Right ventricle myocardium superior (tissue), 1 donor: ENCODE data around the gene RRP9. TPM values are rescaled to one million over a fixed set of nuclear protein-coding genes. Genes with fewer than 3 reads are reported as not detected.
"Not testable (repeated sequence)": the region's sequence is repeated elsewhere in the genome, so short reads cannot be mapped to it uniquely, and the experiment has no call there.

Experiments
- ATAC-seq: fragments of 200-7000 bp; cut with Tn5 transposase; one replicate; pipeline ENCODE4 v1.9.1; 2020; ENCODE audit warnings: mild to moderate bottlenecking; ENCODE audit not compliant: poor library complexity
- DNase-seq: peaks from one replicate; pipeline ENCODE4 v3.0.0-alpha.2; 2020
- intact Hi-C: fragments of 100-400 bp; cut with DNase I; formaldehyde crosslinking; loops from one replicate; pipeline ENCODE4 v1.11.2; 2022
- long read RNA-seq: library from polyadenylated mRNA; unstranded; transcript quantifications from one replicate; pipeline ENCODE4 v2.0.0, GENCODE V29; 2021
- total RNA-seq: library from RNA; stranded (reverse); fragmentation: NEBNext Ultra II Directional; extraction: Animal tissue kit (Norgen Biotek cat#: 25700); gene quantifications from one replicate; pipeline ENCODE4 v1.2.1, GENCODE V29; 2021
- donor health status: DM: no; HTN: yes; CAD: no; lungs with severe emphysema.

Gene RRP9
- total RNA-seq = 8.9 TPM
- long read RNA-seq, transcript RRP9-201 (15 exons, 1,578 nt) = major isoform, 22 of 28 reads
- long read RNA-seq, partial matches to known transcripts = 2 of 28 reads
- long read RNA-seq, other reads (novel, unspliced or antisense) = 4 of 28 reads

GRCh38 chr3:51941798-51942602 is at the start of gene RRP9, which contains the start of gene PARP3:
RRP9 (minus strand) TSS chr3:51941904; CDS start chr3:51941867, 37 bp downstream.
PARP3 (plus strand) TSS chr3:51942363; CDS start chr3:51943356, 993 bp downstream.
- intact Hi-C loops = no loop called here
- DNase-seq (peak; percentile 100), ATAC-seq (peak; percentile 95)

DNA sequence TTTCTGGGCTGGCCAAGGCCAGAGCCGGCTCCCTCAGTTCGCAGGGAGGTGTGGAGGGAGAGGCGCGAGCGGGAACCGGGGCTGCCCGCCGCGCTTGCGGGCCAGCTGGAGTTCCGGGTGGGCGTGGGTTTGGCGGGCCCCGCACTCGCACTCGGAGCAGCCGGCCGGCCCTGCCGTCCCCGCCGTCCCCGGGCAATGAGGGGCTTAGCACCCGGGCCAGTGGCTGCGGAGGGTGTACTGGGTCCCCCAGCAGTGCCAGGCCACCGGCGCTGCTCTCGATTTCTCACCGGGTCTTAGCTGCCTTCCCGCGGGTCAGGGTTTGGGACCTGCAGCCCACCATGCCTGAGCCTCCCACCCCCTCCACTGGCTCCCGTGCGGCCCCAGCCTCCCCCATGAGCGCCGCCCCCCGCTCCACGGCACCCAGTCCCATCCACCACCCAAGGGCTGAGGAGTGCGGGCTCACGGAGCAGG is 48.8 kb upstream of the RRP9 start:
- ATAC-seq, intact Hi-C loops, DNase-seq: not testable (repeated sequence)

DNA sequence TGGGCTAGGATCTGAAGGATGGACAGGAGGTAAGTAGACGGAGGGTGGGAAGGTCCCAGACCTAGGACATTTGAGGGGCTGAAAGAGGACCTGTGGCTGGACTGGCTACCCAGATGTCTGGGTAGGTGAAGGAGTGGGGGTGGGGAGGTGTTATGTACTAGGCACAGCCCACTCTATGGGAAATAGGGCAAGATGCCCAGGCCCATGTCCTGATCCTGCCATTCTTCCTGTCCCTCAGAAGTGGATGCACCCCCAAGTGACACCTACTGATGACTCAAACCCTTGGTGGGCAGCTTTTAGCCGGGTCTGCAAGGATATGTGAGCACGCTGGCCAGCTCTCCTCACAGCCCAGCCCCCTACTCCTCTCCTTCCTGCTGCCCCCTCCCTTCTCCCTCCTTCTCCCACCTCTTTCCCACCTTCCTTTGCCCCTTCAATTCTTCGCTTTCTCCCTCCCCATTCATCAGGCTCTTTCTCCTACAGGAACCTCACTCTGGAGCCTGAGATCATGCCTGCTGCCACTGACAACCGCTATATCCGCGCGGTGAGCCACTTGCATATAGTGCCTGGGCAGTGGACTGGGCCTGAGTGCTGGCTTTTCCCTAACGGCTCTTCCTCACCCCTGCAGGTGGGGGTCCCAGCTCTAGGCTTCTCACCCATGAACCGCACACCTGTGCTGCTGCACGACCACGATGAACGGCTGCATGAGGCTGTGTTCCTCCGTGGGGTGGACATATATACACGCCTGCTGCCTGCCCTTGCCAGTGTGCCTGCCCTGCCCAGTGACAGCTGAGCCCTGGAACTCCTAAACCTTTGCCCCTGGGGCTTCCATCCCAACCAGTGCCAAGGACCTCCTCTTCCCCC is 46.8 kb upstream of the RRP9 start:
- intact Hi-C loops = no loop called here
- DNase-seq (no peak), ATAC-seq (no peak)

GRCh38 chr3:51987568-51987967 is 45.9 kb upstream of the RRP9 start:
- DNase-seq = no peak
- intact Hi-C loops = no loop called here
- no peak for ATAC-seq

DNA sequence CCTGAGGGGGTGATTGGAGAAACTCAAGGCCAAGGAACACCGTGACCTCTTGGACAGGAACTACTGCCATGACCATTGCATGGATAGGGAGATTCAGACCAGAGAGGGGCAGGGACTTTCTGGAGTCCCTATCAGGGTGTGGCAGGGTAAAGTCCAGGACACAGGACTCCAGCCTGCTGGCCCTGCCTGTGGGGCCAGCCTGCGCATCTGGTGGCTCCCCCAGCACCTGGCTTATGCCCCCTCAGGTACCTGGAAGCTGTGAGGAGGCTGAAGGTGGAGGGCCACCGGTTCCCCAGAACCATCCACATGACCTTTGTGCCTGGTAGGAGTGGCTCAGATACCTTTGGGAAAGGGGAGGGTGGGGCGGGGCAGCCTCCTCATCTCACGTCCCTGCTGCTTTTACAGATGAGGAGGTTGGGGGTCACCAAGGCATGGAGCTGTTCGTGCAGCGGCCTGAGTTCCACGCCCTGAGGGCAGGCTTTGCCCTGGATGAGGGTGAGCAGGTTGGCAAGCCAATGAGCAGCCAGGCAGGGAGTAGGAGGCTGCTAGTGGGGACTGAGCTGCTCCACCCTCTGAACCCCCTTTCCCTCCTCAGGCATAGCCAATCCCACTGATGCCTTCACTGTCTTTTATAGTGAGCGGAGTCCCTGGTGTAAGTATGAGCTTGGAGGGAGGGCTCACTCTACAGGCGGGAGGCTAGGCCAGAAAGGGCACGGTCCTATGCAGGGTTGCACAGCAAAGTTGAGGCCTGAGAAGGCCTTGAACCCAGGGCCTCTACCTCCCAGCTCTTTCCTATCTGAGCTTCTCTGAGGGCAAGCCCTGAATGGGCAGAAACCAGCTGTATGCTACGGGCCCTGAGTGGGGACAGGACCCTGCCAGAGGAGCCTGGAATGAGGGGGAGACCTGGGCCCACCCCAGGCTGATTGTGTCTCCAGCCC is 44.6 kb upstream of the RRP9 start:
- ATAC-seq = no peak
- DNase-seq = no peak
- intact Hi-C loops = no loop called here

- intact Hi-C loops = no loop called here
- no peak for DNase-seq
- no peak for ATAC-seq
These were observed 43.4 kb upstream of the RRP9 start for GRCh38 chr3:51985063-51985462.

- ATAC-seq = no peak
- intact Hi-C loops = no loop called here
- no peak for DNase-seq
These were observed 42.6 kb upstream of the RRP9 start for GRCh38 chr3:51984269-51984647.

DNA sequence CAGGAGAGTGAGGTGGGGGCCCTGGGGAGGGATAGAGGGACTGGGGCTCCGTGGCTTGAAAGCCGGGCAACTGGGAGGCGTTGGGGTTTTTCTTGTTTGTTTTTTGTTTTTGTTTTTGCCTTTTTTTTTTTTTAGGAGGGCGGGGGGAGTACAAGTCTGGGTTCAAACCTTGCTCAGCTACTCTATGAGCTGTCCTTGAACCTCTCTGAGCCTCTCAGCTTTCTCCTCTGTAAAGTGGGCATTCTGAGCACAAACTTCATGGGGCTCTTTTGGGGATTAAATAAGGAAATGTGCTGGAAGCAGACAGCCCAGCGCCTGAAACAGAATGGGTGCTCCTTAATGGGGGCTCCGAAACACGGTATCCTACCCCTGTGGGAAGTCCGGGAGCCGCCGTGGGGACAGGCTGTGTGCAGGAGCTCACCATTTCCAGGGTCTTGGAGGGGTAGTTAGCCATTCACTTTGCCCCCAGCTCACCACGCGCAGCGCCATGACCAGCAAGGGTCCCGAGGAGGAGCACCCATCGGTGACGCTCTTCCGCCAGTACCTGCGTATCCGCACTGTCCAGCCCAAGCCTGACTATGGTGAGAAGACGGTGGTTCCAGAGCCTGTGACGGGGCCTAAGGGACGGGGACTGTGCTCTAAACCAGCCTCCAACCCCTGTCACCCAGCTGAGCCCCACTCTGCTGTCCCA is 42.0 kb upstream of the RRP9 start:
- intact Hi-C loops = no loop called here
- ATAC-seq = no peak
- no peak for DNase-seq

- intact Hi-C loops = no loop called here
- DNase-seq = peak; percentile 94
These were observed 41.3 kb upstream of the RRP9 start, which contains the start of gene ACY1 for GRCh38 chr3:51982838-51983577. ACY1 (plus strand) TSS chr3:51983535; CDS start chr3:51984065, 530 bp downstream.

GRCh38 chr3:51982352-51982837 is 40.7 kb upstream of the RRP9 start:
- peak; percentile 34 for ATAC-seq
- no peak for DNase-seq
- intact Hi-C loops = no loop called here

More at GRCh38 chr3:51982838-51983577, 41.3 kb upstream of the RRP9 start, which contains the start of gene ACY1:
- ATAC-seq = peak; percentile 94

DNA sequence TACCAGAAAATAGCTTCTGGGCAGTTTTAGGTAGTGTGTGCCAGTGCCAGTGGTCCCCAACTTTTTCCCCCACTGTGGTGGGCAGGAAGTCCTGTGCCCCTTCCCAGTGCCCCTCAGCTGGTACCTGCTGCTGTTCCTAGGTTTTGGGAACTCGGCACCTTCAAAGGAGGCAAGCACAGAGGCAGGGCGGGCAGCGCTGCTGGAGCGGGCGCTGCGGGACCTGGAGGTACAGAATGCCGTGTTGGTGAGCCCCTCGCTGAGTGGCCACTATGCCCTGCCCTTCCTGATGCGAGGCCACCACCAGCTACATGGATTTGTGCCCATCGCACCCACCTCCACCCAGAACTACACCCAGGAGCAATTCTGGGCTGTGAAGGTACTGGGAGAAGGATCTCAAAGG is 38.5 kb upstream of the RRP9 start:
- intact Hi-C loops = no loop called here
- no peak for DNase-seq

DNA sequence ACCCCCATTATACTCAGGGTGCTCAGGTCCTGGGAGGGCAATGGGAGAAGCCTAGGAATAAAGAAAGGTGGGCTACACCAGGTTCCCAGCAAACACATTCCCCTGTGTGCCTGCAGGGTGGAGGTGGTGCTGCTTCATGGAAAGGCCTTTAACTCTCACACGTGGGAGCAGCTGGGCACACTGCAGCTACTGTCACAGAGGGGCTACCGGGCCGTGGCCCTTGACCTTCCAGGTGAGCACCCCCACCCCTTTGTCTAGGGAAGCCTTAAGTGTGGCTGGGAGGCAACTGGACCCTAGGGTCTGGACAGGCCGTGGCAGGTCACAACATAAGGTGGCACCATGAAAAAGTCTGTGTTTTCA is 36.4 kb upstream of the RRP9 start:
- intact Hi-C loops = no loop called here
- DNase-seq (no peak), ATAC-seq (no peak)

More for the DNA sequence above, 38.5 kb upstream of the RRP9 start:
- ATAC-seq = no peak

GRCh38 chr3:51977446-51978142 is 35.9 kb upstream of the RRP9 start:
- DNase-seq (no peak), ATAC-seq (no peak)
- intact Hi-C loops = no loop called here

- DNase-seq = peak; percentile 85
- no peak for ATAC-seq
- intact Hi-C loops = no loop called here
These were observed 34.3 kb upstream of the RRP9 start for GRCh38 chr3:51975852-51976549.

- intact Hi-C loops = no loop called here
- DNase-seq = peak; percentile 85
- ATAC-seq = peak; percentile 86
These were observed 33.5 kb upstream of the RRP9 start, which contains the start of gene ABHD14A for GRCh38 chr3:51974963-51975851. ABHD14A (plus strand) TSS chr3:51975064; CDS start chr3:51975136, 72 bp downstream.
